ENCODE results near the gene TTBK1. TPM values are rescaled to one million over a fixed set of nuclear protein-coding genes. Genes with fewer than 3 reads are reported as not detected.

The TTBK1 gene
- total and polyA plus RNA-seq, 8 donors: 0.08 to 0.57 (median 0.16) TPM

DNA sequence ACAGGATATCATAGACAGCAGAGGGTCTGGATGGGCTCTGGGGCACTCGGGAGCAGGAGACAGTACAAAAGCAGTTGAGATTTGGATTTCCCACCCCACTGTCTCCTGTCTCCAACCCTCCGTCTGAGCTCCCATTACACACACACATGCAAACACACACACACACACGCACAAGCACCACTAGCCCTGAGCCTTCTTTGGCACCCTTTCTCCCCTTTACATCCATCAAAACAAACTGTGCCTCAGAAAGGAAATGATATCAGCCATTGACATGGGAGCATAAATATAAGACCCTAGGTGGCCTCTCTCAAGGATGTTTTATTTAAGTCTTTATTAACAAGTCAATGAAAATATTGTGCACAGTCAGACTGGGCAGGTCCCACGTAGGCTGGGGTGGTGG is 17.5 kb downstream of the TTBK1 start:
- no peak for ATAC-seq
- H3K9me3 ChIP-seq: no peaks in the 10 kb centered on the region
- TF ChIP-seq, protein P1, sequence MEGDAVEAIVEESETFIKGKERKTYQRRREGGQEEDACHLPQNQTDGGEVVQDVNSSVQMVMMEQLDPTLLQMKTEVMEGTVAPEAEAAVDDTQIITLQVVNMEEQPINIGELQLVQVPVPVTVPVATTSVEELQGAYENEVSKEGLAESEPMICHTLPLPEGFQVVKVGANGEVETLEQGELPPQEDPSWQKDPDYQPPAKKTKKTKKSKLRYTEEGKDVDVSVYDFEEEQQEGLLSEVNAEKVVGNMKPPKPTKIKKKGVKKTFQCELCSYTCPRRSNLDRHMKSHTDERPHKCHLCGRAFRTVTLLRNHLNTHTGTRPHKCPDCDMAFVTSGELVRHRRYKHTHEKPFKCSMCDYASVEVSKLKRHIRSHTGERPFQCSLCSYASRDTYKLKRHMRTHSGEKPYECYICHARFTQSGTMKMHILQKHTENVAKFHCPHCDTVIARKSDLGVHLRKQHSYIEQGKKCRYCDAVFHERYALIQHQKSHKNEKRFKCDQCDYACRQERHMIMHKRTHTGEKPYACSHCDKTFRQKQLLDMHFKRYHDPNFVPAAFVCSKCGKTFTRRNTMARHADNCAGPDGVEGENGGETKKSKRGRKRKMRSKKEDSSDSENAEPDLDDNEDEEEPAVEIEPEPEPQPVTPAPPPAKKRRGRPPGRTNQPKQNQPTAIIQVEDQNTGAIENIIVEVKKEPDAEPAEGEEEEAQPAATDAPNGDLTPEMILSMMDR (IDR thresholded peaks at IDR 0.05): no peak
- WGBS, 2 donors: 83 to 86% methylated on average over 4 of the region's 4 CpGs
- peaks cover 0 to 7% (median 0%) of the 10 kb centered on the region in 3 donors for H3K4me1 ChIP-seq
- intact Hi-C loops (cut with DNase I): loop anchor here in 1 of 3 donors (5.0 kb wide), 1 partner anchor 97 kb away; no protein-coding TSS in a partner anchor
- H3K27me3 ChIP-seq: no peaks in the 10 kb centered on the region
- no peaks in the 10 kb centered on the region for H3K36me3 ChIP-seq
- no peak overlapping the region for H3K27ac ChIP-seq
- no peak for DNase-seq
- no peak overlapping the region for H3K4me3 ChIP-seq
- FAIRE-seq: no peak

DNA sequence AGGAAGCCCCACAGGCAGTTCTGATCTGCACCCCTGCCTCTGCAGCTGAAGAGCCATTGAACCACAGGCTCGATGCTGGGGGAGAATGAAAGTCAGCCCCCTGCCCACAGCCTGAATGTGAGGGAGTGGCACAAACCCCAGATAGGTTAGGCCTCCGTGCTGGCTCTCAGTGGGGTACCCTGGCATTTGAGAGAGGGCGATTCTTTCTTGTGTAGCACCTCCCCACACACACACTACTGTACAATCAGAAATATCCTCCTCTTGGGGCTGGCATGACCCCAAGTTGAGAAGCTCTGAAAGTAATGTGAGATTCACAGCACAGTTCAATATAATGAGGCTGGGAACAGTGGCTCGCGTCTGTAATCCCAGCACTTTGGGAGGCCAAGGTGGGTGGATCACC is 17.9 kb downstream of the TTBK1 start:
- FAIRE-seq (no peak), ATAC-seq (no peak), DNase-seq (peak in 1 of 6 donors; percentile 11)
- Histone ChIP-seq H3K27ac (no peak overlapping the region), H3K36me3 (no peaks in the 10 kb centered on the region), H3K4me3 (no peak overlapping the region), H3K27me3 (no peaks in the 10 kb centered on the region), H3K9me3 (no peaks in the 10 kb centered on the region), H3K4me1 (peaks cover 0 to 7% (median 0%) of the 10 kb centered on the region in 3 donors)
- TF ChIP-seq, protein P1 (IDR thresholded peaks at IDR 0.05): no peak
- intact Hi-C loops (cut with DNase I): loop anchor here in 1 of 3 donors (5.0 kb wide), 1 partner anchor 96 kb away; no protein-coding TSS in a partner anchor
- WGBS, 2 donors: 72 to 86% methylated on average over 5 of the region's 5 CpGs

DNA sequence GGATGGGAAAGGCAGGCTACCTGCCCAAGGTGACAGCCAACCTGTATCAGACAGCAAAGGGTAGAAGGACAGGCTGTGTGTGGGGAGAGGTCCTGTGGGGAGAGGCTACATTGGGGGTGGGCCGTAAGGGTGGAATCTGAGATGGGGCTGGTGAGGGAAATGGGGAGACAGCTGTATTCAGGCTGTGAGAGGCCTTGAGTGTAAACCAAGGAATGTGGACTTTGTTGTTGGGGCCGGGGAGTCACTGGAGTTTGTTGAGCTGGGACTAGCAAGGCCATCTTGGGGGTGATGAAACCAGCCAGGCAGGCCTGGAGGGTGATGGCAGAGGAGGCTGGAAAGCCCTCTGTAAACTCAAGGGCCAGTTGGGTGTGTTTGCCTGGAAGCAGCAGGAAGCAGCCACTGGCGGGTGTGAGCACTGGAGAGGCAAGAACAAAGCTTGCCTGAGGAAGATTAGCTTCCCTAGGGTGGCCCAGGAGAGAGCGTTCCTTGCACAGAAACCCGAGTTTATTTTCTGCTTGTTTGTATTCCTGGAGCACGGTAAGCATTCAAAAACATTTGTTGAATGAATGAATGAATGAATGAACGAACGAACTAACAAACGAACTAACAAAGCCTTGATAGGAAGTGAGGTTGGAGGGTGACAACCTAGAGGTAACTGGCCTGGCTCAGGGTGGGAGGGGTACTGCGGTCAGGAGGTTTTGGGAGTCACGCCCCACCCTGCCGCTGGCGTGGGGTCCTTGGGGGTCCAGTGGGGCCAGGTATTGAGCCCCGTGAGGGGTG is 18.9 kb downstream of the TTBK1 start:
- no peak for ATAC-seq
- no peaks in the 10 kb centered on the region for H3K27me3 ChIP-seq
- no peak for FAIRE-seq

DNA sequence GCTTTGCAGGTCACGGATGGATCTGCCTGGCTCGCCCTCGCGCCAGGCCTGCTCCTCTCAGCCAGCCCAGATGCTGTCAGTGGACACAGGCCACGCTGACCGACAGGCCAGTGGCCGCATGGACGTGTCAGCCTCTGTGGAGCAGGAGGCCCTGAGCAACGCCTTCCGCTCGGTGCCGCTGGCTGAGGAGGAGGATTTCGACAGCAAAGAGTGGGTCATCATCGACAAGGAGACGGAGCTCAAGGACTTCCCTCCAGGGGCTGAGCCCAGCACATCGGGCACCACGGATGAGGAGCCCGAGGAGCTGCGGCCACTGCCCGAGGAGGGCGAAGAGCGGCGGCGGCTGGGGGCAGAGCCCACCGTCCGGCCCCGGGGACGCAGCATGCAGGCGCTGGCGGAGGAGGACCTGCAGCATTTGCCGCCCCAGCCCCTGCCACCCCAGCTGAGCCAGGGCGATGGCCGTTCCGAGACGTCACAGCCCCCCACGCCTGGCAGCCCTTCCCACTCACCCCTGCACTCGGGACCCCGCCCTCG is 19.6 kb downstream of the TTBK1 start:
- TF ChIP-seq, protein P1 (IDR thresholded peaks at IDR 0.05): no peak
- DNase-seq (peak in 2 of 6 donors; percentile 30 to 76), ATAC-seq (no peak), FAIRE-seq (no peak)
- intact Hi-C loops (cut with DNase I): loop anchor here in 1 of 3 donors (5.0 kb wide), 1 partner anchor 94 kb away; no protein-coding TSS in a partner anchor
- no peak overlapping the region for H3K4me3 ChIP-seq
- no peak overlapping the region for H3K27ac ChIP-seq
- no peaks in the 10 kb centered on the region for H3K27me3 ChIP-seq
- no peaks in the 10 kb centered on the region for H3K9me3 ChIP-seq
- H3K36me3 ChIP-seq: no peaks in the 10 kb centered on the region
- 73 to 81% methylated on average over 39 of the region's 39 CpGs for WGBS, 2 donors
- H3K4me1 ChIP-seq: peaks cover 0 to 11% (median 3%) of the 10 kb centered on the region in 3 donors

More for the DNA sequence above, 18.9 kb downstream of the TTBK1 start:
- 71 to 79% methylated on average over 14 of the region's 14 CpGs for WGBS, 2 donors
- DNase-seq: peak in 1 of 6 donors; percentile 12
- intact Hi-C loops (cut with DNase I): loop anchor here in 1 of 3 donors (5.0 kb wide), 1 partner anchor 95 kb away; no protein-coding TSS in a partner anchor
- Histone ChIP-seq H3K4me1 (peaks cover 0 to 7% (median 0%) of the 10 kb centered on the region in 3 donors), H3K4me3 (no peak overlapping the region), H3K27ac (no peak overlapping the region), H3K36me3 (no peaks in the 10 kb centered on the region), H3K9me3 (no peaks in the 10 kb centered on the region)
- TF ChIP-seq, protein P1 (IDR thresholded peaks at IDR 0.05): no peak

Measured in pancreas (tissue), 10 donors.